Osteoblast (primary cell): Measurements from ENCODE around the gene NEUROG1. TPM values are rescaled to one million over a fixed set of nuclear protein-coding genes. Genes with fewer than 3 reads are reported as not detected.

ENCODE experiments used
- DNase-seq: peaks from one replicate; pipeline ENCODE4 v3.0.0; 2011; ENCODE audit warnings: low spot score, mixed read lengths; ENCODE audit not compliant: insufficient read length; ENCODE audit errors: missing footprints
- H2AFZ ChIP-seq: 2 replicates; pipeline ENCODE4 v1.6.0; 2011; ENCODE audit warnings: mild to moderate bottlenecking, low read length
- H3K27ac ChIP-seq: 2 replicates; pipeline ENCODE4 v1.5.1; 2011; ENCODE audit warnings: mild to moderate bottlenecking, low read depth, low read length, moderate library complexity
- H3K27me3 ChIP-seq: 2 replicates; pipeline ENCODE4 v1.6.0; 2012; ENCODE audit warnings: mild to moderate bottlenecking, control low read depth, inconsistent platforms, low read length, moderate library complexity; ENCODE audit not compliant: insufficient read depth
- H3K36me3 ChIP-seq: 2 replicates; pipeline ENCODE4 v1.5.1; 2011; ENCODE audit warnings: mild to moderate bottlenecking, low read length, control low read depth, moderate library complexity; ENCODE audit not compliant: insufficient read depth
- H3K4me1 ChIP-seq: 2 replicates; pipeline ENCODE4 v1.5.1; 2011; ENCODE audit warnings: mild to moderate bottlenecking, low read length, control low read depth, moderate library complexity; ENCODE audit not compliant: insufficient read depth
- H3K4me2 ChIP-seq: 2 replicates; pipeline ENCODE4 v1.6.0; 2011; ENCODE audit warnings: mild to moderate bottlenecking, low read length; ENCODE audit not compliant: insufficient read depth
- H3K4me3 ChIP-seq: fragments of 200-600 bp; sonication (generic); 3 replicates; pipeline ENCODE4 v1.5.1; 2012; ENCODE audit warnings: mild to moderate bottlenecking, low read length, inconsistent platforms; ENCODE audit not compliant: insufficient read depth
- H3K79me2 ChIP-seq: 2 replicates; pipeline ENCODE4 v1.6.0; 2012; ENCODE audit warnings: mild to moderate bottlenecking, low read length, control low read depth, inconsistent platforms; ENCODE audit not compliant: insufficient read depth
- H3K9me3 ChIP-seq: 2 replicates; pipeline ENCODE4 v1.5.1; 2011; ENCODE audit warnings: low read depth, low read length, control low read depth
- H4K20me1 ChIP-seq: 2 replicates; pipeline ENCODE4 v1.6.0; 2012; ENCODE audit warnings: mild to moderate bottlenecking, low read length, control low read depth; ENCODE audit not compliant: insufficient read depth
- CTCF ChIP-seq: IDR thresholded peaks from 2 replicates; pipeline ENCODE4 v1.5.1; 2011; ENCODE audit warnings: mild to moderate bottlenecking, low read depth, low read length, moderate library complexity; ENCODE audit errors: extremely low read depth
- total RNA-seq: library from RNA; depleted of rRNA; stranded (reverse); fragments of >200 nt; gene quantifications from 2 replicates; pipeline ENCODE4 v1.2.3, GENCODE V29; 2012

NEUROG1 gene
- total RNA-seq, 1 donor, result not detected

GRCh38 chr5:135567661-135568060 is 31.9 kb upstream of the NEUROG1 start:
- no peaks in the 10 kb centered on the region for H3K79me2 ChIP-seq
- H2AFZ ChIP-seq, result peak overlapping the region; percentile 51
- H3K27ac ChIP-seq, result no peak overlapping the region
- H3K36me3 ChIP-seq, result no peaks in the 10 kb centered on the region
- H3K4me2 ChIP-seq, result no peak overlapping the region
- H3K27me3 ChIP-seq, result peaks cover 11% of the 10 kb centered on the region
- no peaks in the 10 kb centered on the region for H4K20me1 ChIP-seq
- peak; percentile 65 for DNase-seq
- H3K4me3 ChIP-seq, result no peak overlapping the region
- no peak for TF ChIP-seq CTCF
- H3K4me1 ChIP-seq, result no peaks in the 10 kb centered on the region
- no peaks in the 10 kb centered on the region for H3K9me3 ChIP-seq

GRCh38 chr5:135566422-135567400 is 30.9 kb upstream of the NEUROG1 start:
- no peak overlapping the region for H3K27ac ChIP-seq
- peak; percentile 22 for DNase-seq
- no peak overlapping the region for H3K4me2 ChIP-seq
- no peaks in the 10 kb centered on the region for H3K9me3 ChIP-seq
- peak; percentile 3 for TF ChIP-seq CTCF
- H3K36me3 ChIP-seq, result no peaks in the 10 kb centered on the region
- H4K20me1 ChIP-seq, result no peaks in the 10 kb centered on the region
- no peak overlapping the region for H2AFZ ChIP-seq
- H3K4me3 ChIP-seq, result no peak overlapping the region
- peaks cover 11% of the 10 kb centered on the region for H3K27me3 ChIP-seq
- no peaks in the 10 kb centered on the region for H3K4me1 ChIP-seq
- no peaks in the 10 kb centered on the region for H3K79me2 ChIP-seq

- no peaks in the 10 kb centered on the region for H4K20me1 ChIP-seq
- no peaks in the 10 kb centered on the region for H3K36me3 ChIP-seq
- no peak overlapping the region for H3K4me2 ChIP-seq
- no peak overlapping the region for H2AFZ ChIP-seq
- no peaks in the 10 kb centered on the region for H3K4me1 ChIP-seq
- no peaks in the 10 kb centered on the region for H3K79me2 ChIP-seq
- peak; percentile 89 for DNase-seq
- peaks cover 11% of the 10 kb centered on the region for H3K27me3 ChIP-seq
- H3K4me3 ChIP-seq, result no peak overlapping the region
- H3K27ac ChIP-seq, result no peak overlapping the region
- TF ChIP-seq CTCF, result peak; percentile 97
- no peaks in the 10 kb centered on the region for H3K9me3 ChIP-seq
Measured at GRCh38 chr5:135565725-135566421, 30.1 kb upstream of the NEUROG1 start.

- Histone ChIP-seq H3K27me3 (peaks cover 7% of the 10 kb centered on the region), H3K4me3 (no peak overlapping the region), H3K4me2 (no peak overlapping the region), H3K36me3 (no peaks in the 10 kb centered on the region), H3K9me3 (no peaks in the 10 kb centered on the region), H2AFZ (no peak overlapping the region), H3K27ac (no peak overlapping the region), H4K20me1 (no peaks in the 10 kb centered on the region), H3K79me2 (no peaks in the 10 kb centered on the region), H3K4me1 (no peaks in the 10 kb centered on the region)
- peak; percentile 47 for DNase-seq
- TF ChIP-seq CTCF, result no peak
Measured at GRCh38 chr5:135565266-135565665, 29.5 kb upstream of the NEUROG1 start.
